Muscle layer of colon (tissue), 2 donors: ENCODE data around the gene CFAP91.
"Not testable (repeated sequence)": the region's sequence is repeated elsewhere in the genome, so short reads cannot be mapped to it uniquely, and the experiment has no call there.

Source experiments
- H3K27ac ChIP-seq: one replicate; pipeline ENCODE4 v1.7.0; 2013; ENCODE audit warnings: low read depth, mild to moderate bottlenecking, low read length, moderate library complexity
- H3K27me3 ChIP-seq, 2 donors: one replicate each; pipeline ENCODE4 v1.7.0; 2013; ENCODE audit warnings: low read length in 2 of 2, mild to moderate bottlenecking in 2 of 2; ENCODE audit not compliant: insufficient read depth in 2 of 2, control insufficient read depth in 1 of 2
- H3K36me3 ChIP-seq: one replicate; pipeline ENCODE4 v1.7.0; 2013; ENCODE audit warnings: mild to moderate bottlenecking, low read length; ENCODE audit not compliant: insufficient read depth
- H3K4me1 ChIP-seq: one replicate; pipeline ENCODE4 v1.7.0; 2013; ENCODE audit warnings: mild to moderate bottlenecking, low read length; ENCODE audit not compliant: insufficient read depth
- H3K4me3 ChIP-seq, 2 donors: one replicate each; pipeline ENCODE4 v1.7.0; 2013; ENCODE audit warnings: low read length in 2 of 2, low read depth in 1 of 2, mild to moderate bottlenecking in 1 of 2, moderate library complexity in 1 of 2
- H3K9ac ChIP-seq: one replicate; pipeline ENCODE4 v1.7.0; 2013; ENCODE audit warnings: low read length
- H3K9me3 ChIP-seq: one replicate; pipeline ENCODE4 v1.7.0; 2013; ENCODE audit warnings: mild to moderate bottlenecking, low read length
- donor health status: abdominal sarcoma.
- donor health status: Adenocarcinoma of cecum.

CFAP91 gene

GRCh38 chr3:119664850-119665379, 37.9 kb upstream of the CFAP91 start:
- peaks cover 51% of the 10 kb centered on the region for H3K4me1 ChIP-seq
- H3K4me3 ChIP-seq = no peak overlapping the region
- no peak overlapping the region for H3K9ac ChIP-seq
- H3K27ac ChIP-seq = peak overlapping the region; percentile 36
- peaks cover under 1% of the 10 kb centered on the region for H3K36me3 ChIP-seq
- no peaks in the 10 kb centered on the region for H3K9me3 ChIP-seq
- no peaks in the 10 kb centered on the region for H3K27me3 ChIP-seq

- H3K4me1 ChIP-seq = peaks cover 46% of the 10 kb centered on the region
- H3K9me3 ChIP-seq = no peaks in the 10 kb centered on the region
- H3K36me3 ChIP-seq = peaks cover 3% of the 10 kb centered on the region
- H3K27me3 ChIP-seq = no peaks in the 10 kb centered on the region
- H3K9ac ChIP-seq = no peak overlapping the region
- peak overlapping the region; percentile 36 for H3K27ac ChIP-seq
- H3K4me3 ChIP-seq = no peak overlapping the region
These were observed 36.8 kb upstream of the CFAP91 start for GRCh38 chr3:119665954-119666559.

- no peak overlapping the region for H3K27ac ChIP-seq
- H3K36me3 ChIP-seq = peaks cover 24% of the 10 kb centered on the region
- no peaks in the 10 kb centered on the region for H3K9me3 ChIP-seq
- no peak overlapping the region for H3K4me3 ChIP-seq
- no peak overlapping the region for H3K9ac ChIP-seq
- no peaks in the 10 kb centered on the region for H3K27me3 ChIP-seq
- peaks cover 9% of the 10 kb centered on the region for H3K4me1 ChIP-seq
These were observed 32.8 kb upstream of the CFAP91 start for GRCh38 chr3:119669906-119670570.

- no peak overlapping the region for H3K4me3 ChIP-seq
- H3K9me3 ChIP-seq = no peaks in the 10 kb centered on the region
- no peak overlapping the region for H3K27ac ChIP-seq
- peaks cover 12% of the 10 kb centered on the region for H3K4me1 ChIP-seq
- H3K9ac ChIP-seq = no peak overlapping the region
- H3K27me3 ChIP-seq = no peaks in the 10 kb centered on the region
- H3K36me3 ChIP-seq = peaks cover 32% of the 10 kb centered on the region
These were observed 30.0 kb upstream of the CFAP91 start for GRCh38 chr3:119672776-119673175.

- Histone ChIP-seq H3K36me3 (peaks cover 32% of the 10 kb centered on the region), H3K4me3 (no peak overlapping the region), H3K9me3 (no peaks in the 10 kb centered on the region), H3K27ac (no peak overlapping the region), H3K27me3 (no peaks in the 10 kb centered on the region), H3K9ac (no peak overlapping the region), H3K4me1 (peaks cover 14% of the 10 kb centered on the region)
These were observed 28.9 kb upstream of the CFAP91 start for GRCh38 chr3:119673875-119674274.

- peaks cover 14% of the 10 kb centered on the region for H3K4me1 ChIP-seq
- no peaks in the 10 kb centered on the region for H3K27me3 ChIP-seq
- no peak overlapping the region for H3K9ac ChIP-seq
- H3K27ac ChIP-seq = no peak overlapping the region
- H3K4me3 ChIP-seq = no peak overlapping the region
- H3K36me3 ChIP-seq = peaks cover 29% of the 10 kb centered on the region
- H3K9me3 ChIP-seq = no peaks in the 10 kb centered on the region
These were observed 27.5 kb upstream of the CFAP91 start for GRCh38 chr3:119675188-119675874.

DNA sequence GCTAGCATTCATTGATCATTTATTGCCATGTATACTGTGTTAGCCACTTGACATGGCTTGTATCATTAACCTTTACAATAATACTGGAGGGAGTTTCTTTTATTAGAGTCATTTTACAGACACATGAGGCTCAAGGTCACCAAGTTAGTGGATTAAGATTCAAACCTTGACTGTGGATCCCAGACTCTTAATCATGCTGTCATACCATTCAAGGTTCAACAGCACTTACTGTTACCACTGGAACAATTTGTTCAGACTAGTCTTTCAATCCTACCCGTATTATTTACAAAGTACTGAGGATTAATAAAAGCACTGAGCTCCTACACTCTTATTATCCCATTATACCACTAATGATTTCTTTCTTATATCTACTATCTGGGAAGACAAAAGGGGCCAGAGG, 26.8 kb upstream of the CFAP91 start:
- H3K4me1 ChIP-seq = peaks cover 14% of the 10 kb centered on the region
- H3K27ac ChIP-seq = peak overlapping the region; percentile 71
- H3K4me3 ChIP-seq = peak overlapping the region; percentile 64 to 93
- H3K27me3 ChIP-seq = no peaks in the 10 kb centered on the region
- no peak overlapping the region for H3K9ac ChIP-seq
- H3K36me3 ChIP-seq = peaks cover 29% of the 10 kb centered on the region
- H3K9me3 ChIP-seq = no peaks in the 10 kb centered on the region

DNA sequence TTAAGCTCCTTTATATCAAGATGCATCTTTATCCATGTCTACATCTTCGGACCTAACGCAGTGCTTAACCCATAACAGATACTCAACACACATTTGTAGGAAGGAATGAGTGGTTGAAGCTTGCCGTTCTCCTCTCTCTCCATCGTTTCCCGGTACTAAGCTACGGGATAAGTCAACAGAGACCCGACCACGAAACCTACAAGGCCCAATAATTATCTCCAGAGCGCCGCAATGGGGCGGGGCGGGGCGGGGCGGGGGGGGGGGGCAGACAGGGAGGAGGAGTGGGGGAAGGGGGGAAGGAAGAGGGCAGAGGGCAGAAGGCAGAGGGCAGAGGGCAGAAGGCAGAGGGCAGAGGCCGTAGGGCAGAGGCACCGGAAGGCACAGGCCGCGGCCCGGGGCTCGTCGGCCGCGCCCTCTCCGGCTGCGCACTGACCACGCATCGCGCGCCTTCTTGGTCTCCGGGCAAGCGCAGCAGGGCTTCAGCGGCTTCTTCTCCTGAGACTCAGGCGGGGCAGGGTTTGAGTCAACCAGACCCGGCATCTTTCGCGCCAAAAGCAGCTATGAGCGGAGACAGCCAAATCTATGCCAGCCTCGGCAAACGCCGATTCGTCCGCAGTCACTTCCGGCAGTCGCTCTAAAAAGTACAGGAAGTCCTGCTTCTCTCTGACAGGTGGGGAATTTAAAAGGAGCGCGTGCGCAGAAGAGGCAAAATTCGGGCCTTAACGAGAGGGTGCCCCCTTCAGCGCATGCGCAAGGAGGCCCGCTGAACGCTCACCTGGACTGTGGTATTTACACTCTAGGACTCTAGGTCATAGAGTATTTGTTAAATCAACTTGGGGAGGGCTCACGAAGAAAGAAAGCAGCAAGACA, 25.8 kb upstream of the CFAP91 start, which contains the start of gene COX17:
Gene COX17 (minus strand): TSS at position 636 of the 870 bp plus-strand sequence. CDS start 96 bp downstream, at position 540.
- Histone ChIP-seq H3K4me1 (peaks cover 14% of the 10 kb centered on the region), H3K9ac (peak within 1 kb of the TSS; percentile 80), H3K27me3 (no peaks in the 10 kb centered on the region), H3K27ac (peak within 1 kb of the TSS; percentile 97), H3K4me3 (peak within 1 kb of the TSS; percentile 64 to 93), H3K9me3 (no peaks in the 10 kb centered on the region), H3K36me3 (peaks cover 29% of the 10 kb centered on the region)

DNA sequence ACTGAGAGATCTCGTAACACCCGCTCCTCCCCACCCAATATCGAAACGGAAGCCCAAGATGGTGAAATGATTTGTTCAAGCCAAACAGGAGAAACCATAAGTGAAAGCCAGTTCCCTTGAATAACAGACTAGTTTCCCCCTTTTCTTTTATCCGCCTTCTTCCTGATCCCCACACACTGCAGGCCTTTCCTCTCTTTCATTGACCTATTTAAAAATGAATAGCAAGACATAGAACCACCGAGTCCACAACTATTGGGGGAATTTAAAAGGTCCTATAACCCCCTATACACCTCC, 25.2 kb upstream of the CFAP91 start:
- H3K9ac ChIP-seq = peak overlapping the region; percentile 80

DNA sequence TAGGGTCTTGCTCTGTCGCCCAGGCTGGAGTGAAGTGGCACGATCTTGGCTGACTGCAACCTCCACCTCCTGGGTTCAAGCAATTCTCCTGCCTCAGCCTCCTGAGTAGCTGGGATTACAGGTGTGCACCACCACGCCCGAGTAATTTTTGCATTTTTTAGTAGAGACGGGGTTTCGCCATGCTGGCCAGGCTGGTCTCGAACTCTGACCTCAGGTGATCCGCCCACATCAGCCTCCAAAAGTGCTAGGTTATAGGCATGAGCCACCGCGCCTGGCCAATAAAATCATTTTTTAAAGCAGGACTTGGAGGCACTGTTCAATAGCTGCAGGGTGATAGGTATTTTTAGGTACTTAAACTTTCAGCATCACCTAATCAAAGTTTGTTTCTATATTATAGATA, 24.6 kb upstream of the CFAP91 start:
- H3K36me3 ChIP-seq = peaks cover 23% of the 10 kb centered on the region
- not testable (repeated sequence) for H3K9ac ChIP-seq, H3K4me3 ChIP-seq, H3K27ac ChIP-seq, H3K9me3 ChIP-seq, H3K27me3 ChIP-seq
- peaks cover 14% of the 10 kb centered on the region for H3K4me1 ChIP-seq

More for the DNA sequence above, 25.2 kb upstream of the CFAP91 start:
- peak overlapping the region; percentile 64 to 93 for H3K4me3 ChIP-seq
- H3K27me3 ChIP-seq = no peaks in the 10 kb centered on the region
- peaks cover 29% of the 10 kb centered on the region for H3K36me3 ChIP-seq
- no peaks in the 10 kb centered on the region for H3K9me3 ChIP-seq
- H3K4me1 ChIP-seq = peaks cover 14% of the 10 kb centered on the region
- peak overlapping the region; percentile 97 for H3K27ac ChIP-seq

- Histone ChIP-seq H3K9ac (no peak overlapping the region), H3K27ac (no peak overlapping the region), H3K4me3 (no peak overlapping the region), H3K9me3 (no peaks in the 10 kb centered on the region), H3K27me3 (no peaks in the 10 kb centered on the region), H3K36me3 (peaks cover 9% of the 10 kb centered on the region), H3K4me1 (peaks cover 14% of the 10 kb centered on the region)
These were observed 22.9 kb upstream of the CFAP91 start for GRCh38 chr3:119679874-119680273.
